ENCODE data around the gene IL1RAP. TPM values are rescaled to one million over a fixed set of nuclear protein-coding genes. Genes with fewer than 3 reads are reported as not detected.

The IL1RAP gene
- total RNA-seq, 2 experiments from 2014 or later, result 14.8 to 15.8 TPM

GRCh38 chr3:190695225-190695624 lies 181.3 kb downstream of the IL1RAP start:
- H3K4me1 Mint-ChIP-seq (ENCODE audit: low read depth), result no peaks in the 10 kb centered on the region
- intact Hi-C loops (cut with micrococcal nuclease), result loop anchor here (5.0 to 10.0 kb wide), 3 partner anchors 110 to 733 kb away; no protein-coding TSS in a partner anchor
- no peak overlapping the region for H3K27ac Mint-ChIP-seq
- H3K4me3 Mint-ChIP-seq, result no peak overlapping the region
- no peaks in the 10 kb centered on the region for H3K36me3 Mint-ChIP-seq
- H3K9me3 Mint-ChIP-seq, result no peaks in the 10 kb centered on the region
- peaks cover 25% of the 10 kb centered on the region for H3K27me3 Mint-ChIP-seq
- no peak for DNase-seq
- POLR2A ChIA-PET, result no interaction called here
- CTCF ChIA-PET, result interaction anchor here (1.2 to 2.7 kb wide), 3 partner anchors 11 to 734 kb away, joined by 3 to 11 read pairs (median 3); no protein-coding TSS in a partner anchor

GRCh38 chr3:190695994-190696393 lies 182.1 kb downstream of the IL1RAP start:
- intact Hi-C loops (cut with micrococcal nuclease), result loop anchor here (2.0 to 10.0 kb wide), 5 partner anchors 111 to 734 kb away; partner anchors contain the start of gene IL1RAP
- Mint-ChIP-seq H3K36me3 (no peaks in the 10 kb centered on the region), H3K4me3 (no peak overlapping the region), H3K27me3 (peaks cover 24% of the 10 kb centered on the region), H3K27ac (no peak overlapping the region), H3K4me1 (ENCODE audit: low read depth) (no peaks in the 10 kb centered on the region), H3K9me3 (no peaks in the 10 kb centered on the region)
- DNase-seq, result no peak
- POLR2A ChIA-PET, result no interaction called here
- CTCF ChIA-PET, result interaction anchor here (0.6 to 2.7 kb wide), 7 partner anchors 12 to 735 kb away, joined by 3 to 11 read pairs (median 4); no protein-coding TSS in a partner anchor

GRCh38 chr3:190696777-190697501 lies 183.1 kb downstream of the IL1RAP start:
- no peak overlapping the region for H3K27ac Mint-ChIP-seq
- CTCF ChIA-PET, result interaction anchor here (0.6 to 2.7 kb wide), 22 partner anchors 12 to 1742 kb away, joined by 3 to 11 read pairs (median 4); partner anchors contain the start of gene CLDN1
- no peak for DNase-seq
- H3K36me3 Mint-ChIP-seq, result no peaks in the 10 kb centered on the region
- intact Hi-C loops (cut with micrococcal nuclease), result loop anchor here (1.0 to 10.0 kb wide), 6 partner anchors 112 to 735 kb away; partner anchors contain the start of gene IL1RAP
- H3K9me3 Mint-ChIP-seq, result no peaks in the 10 kb centered on the region
- POLR2A ChIA-PET, result interaction anchor here (0.7 kb wide), 1 partner anchor 272 kb away, joined by 5 read pairs; no protein-coding TSS in a partner anchor
- H3K27me3 Mint-ChIP-seq, result peaks cover 24% of the 10 kb centered on the region
- no peaks in the 10 kb centered on the region for H3K4me1 Mint-ChIP-seq (ENCODE audit: low read depth)
- no peak overlapping the region for H3K4me3 Mint-ChIP-seq

- Mint-ChIP-seq H3K4me1 (ENCODE audit: low read depth) (no peaks in the 10 kb centered on the region), H3K4me3 (no peak overlapping the region), H3K36me3 (no peaks in the 10 kb centered on the region), H3K27me3 (peaks cover 24% of the 10 kb centered on the region), H3K9me3 (no peaks in the 10 kb centered on the region), H3K27ac (no peak overlapping the region)
- ChIA-PET CTCF (interaction anchor here (0.6 to 2.7 kb wide), 20 partner anchors 12 to 1741 kb away, joined by 3 to 11 read pairs (median 4); partner anchors contain the start of gene CLDN1), POLR2A (no interaction called here)
- no peak for DNase-seq
- intact Hi-C loops (cut with micrococcal nuclease), result loop anchor here (1.0 to 10.0 kb wide), 6 partner anchors 113 to 735 kb away; partner anchors contain the start of gene IL1RAP
Measured at GRCh38 chr3:190697502-190697830, 183.6 kb downstream of the IL1RAP start.

GRCh38 chr3:190697901-190698300 lies 184.0 kb downstream of the IL1RAP start:
- intact Hi-C loops (cut with micrococcal nuclease), result loop anchor here (1.0 to 10.0 kb wide), 6 partner anchors 113 to 736 kb away; partner anchors contain the start of gene IL1RAP
- no peak overlapping the region for H3K4me3 Mint-ChIP-seq
- ChIA-PET CTCF (interaction anchor here (0.6 to 2.7 kb wide), 8 partner anchors 13 to 1741 kb away, joined by 3 to 11 read pairs (median 4); no protein-coding TSS in a partner anchor), POLR2A (no interaction called here)
- DNase-seq, result no peak
- no peaks in the 10 kb centered on the region for H3K4me1 Mint-ChIP-seq (ENCODE audit: low read depth)
- H3K9me3 Mint-ChIP-seq, result no peaks in the 10 kb centered on the region
- no peak overlapping the region for H3K27ac Mint-ChIP-seq
- H3K36me3 Mint-ChIP-seq, result no peaks in the 10 kb centered on the region
- peaks cover 24% of the 10 kb centered on the region for H3K27me3 Mint-ChIP-seq

- CTCF ChIA-PET, result interaction anchor here (0.9 to 1.9 kb wide), 5 partner anchors 9 to 185 kb away, joined by 3 to 6 read pairs (median 4); partner anchors contain the start of gene IL1RAP
- Mint-ChIP-seq H3K27me3 (peaks cover 26% of the 10 kb centered on the region), H3K4me1 (ENCODE audit: low read depth) (no peaks in the 10 kb centered on the region), H3K36me3 (no peaks in the 10 kb centered on the region), H3K27ac (no peak overlapping the region), H3K4me3 (no peak overlapping the region), H3K9me3 (no peaks in the 10 kb centered on the region)
- POLR2A ChIA-PET, result no interaction called here
- intact Hi-C loops (cut with micrococcal nuclease), result loop anchor here (2.0 to 10.0 kb wide), 4 partner anchors 115 to 737 kb away; no protein-coding TSS in a partner anchor
- DNase-seq, result no peak
Measured at GRCh38 chr3:190699776-190700175, 185.9 kb downstream of the IL1RAP start.

GRCh38 chr3:190701096-190701532 lies 187.2 kb downstream of the IL1RAP start:
- Mint-ChIP-seq H3K36me3 (no peaks in the 10 kb centered on the region), H3K9me3 (no peaks in the 10 kb centered on the region), H3K27ac (no peak overlapping the region), H3K4me3 (no peak overlapping the region), H3K27me3 (peaks cover 17% of the 10 kb centered on the region), H3K4me1 (ENCODE audit: low read depth) (no peaks in the 10 kb centered on the region)
- CTCF ChIA-PET, result interaction anchor here (1.2 to 1.9 kb wide), 3 partner anchors 8 to 187 kb away, joined by 3 to 6 read pairs (median 4); partner anchors contain the start of gene IL1RAP
- intact Hi-C loops (cut with micrococcal nuclease), result loop anchor here (2.0 kb wide), 1 partner anchor 350 kb away; no protein-coding TSS in a partner anchor
- POLR2A ChIA-PET, result no interaction called here
- peak; percentile 12 for DNase-seq

- no peaks in the 10 kb centered on the region for H3K36me3 Mint-ChIP-seq
- POLR2A ChIA-PET, result no interaction called here
- intact Hi-C loops (cut with micrococcal nuclease), result no loop called here
- no peaks in the 10 kb centered on the region for H3K9me3 Mint-ChIP-seq
- H3K4me3 Mint-ChIP-seq, result no peak overlapping the region
- H3K27ac Mint-ChIP-seq, result no peak overlapping the region
- H3K4me1 Mint-ChIP-seq (ENCODE audit: low read depth), result peaks cover 3% of the 10 kb centered on the region
- no peak for DNase-seq
- peaks cover 4% of the 10 kb centered on the region for H3K27me3 Mint-ChIP-seq
- CTCF ChIA-PET, result no interaction called here
Measured at GRCh38 chr3:190706582-190706981, 192.7 kb downstream of the IL1RAP start.

Other genes with a start within 250 kb of the IL1RAP start
- under 1 TPM; 0.07 to 0.22 TPM for gene CLDN1, start 191.6 kb upstream of the IL1RAP start, total RNA-seq
- not detected for gene CLDN16, start 125.9 kb upstream of the IL1RAP start, total RNA-seq
- gene TMEM207, start 64.2 kb upstream of the IL1RAP start, total RNA-seq, result not detected

Measured in activated CD4-positive, alpha-beta memory T cell treated with anti-CD3 and anti-CD28 coated beads for 36 hours (primary cell).